NCI-H1092 treated with DMSO at 0.1 percent for 48 hours (cell line): Measurements from ENCODE around the gene IGF1R.

Experiments used
- DNase-seq: peaks from one replicate; lab custom pipeline; 2025; lab: John Stamatoyannopoulos, UW

IGF1R gene

GRCh38 chr15:98860281-98861041 lies 212.1 kb downstream of the IGF1R start:
- DNase-seq = no peak

GRCh38 chr15:98861188-98861587 lies 212.8 kb downstream of the IGF1R start:
- no peak for DNase-seq

GRCh38 chr15:98863983-98864382 lies 215.6 kb downstream of the IGF1R start:
- no peak for DNase-seq

GRCh38 chr15:98865397-98866339 lies 217.3 kb downstream of the IGF1R start:
- DNase-seq = no peak

GRCh38 chr15:98866511-98866910 lies 218.2 kb downstream of the IGF1R start:
- no peak for DNase-seq

- no peak for DNase-seq
These were observed 220.2 kb downstream of the IGF1R start for GRCh38 chr15:98868564-98868963.

GRCh38 chr15:98870788-98871187 lies 222.4 kb downstream of the IGF1R start:
- no peak for DNase-seq

GRCh38 chr15:98872774-98873173 lies 224.4 kb downstream of the IGF1R start:
- DNase-seq = no peak

- DNase-seq = no peak
These were observed 225.3 kb downstream of the IGF1R start for GRCh38 chr15:98873441-98874218.

- DNase-seq = no peak
These were observed 226.0 kb downstream of the IGF1R start for GRCh38 chr15:98874370-98874769.

- no peak for DNase-seq
These were observed 226.4 kb downstream of the IGF1R start for GRCh38 chr15:98874773-98875172.

- no peak for DNase-seq
These were observed 227.0 kb downstream of the IGF1R start for GRCh38 chr15:98875309-98875708.

GRCh38 chr15:98876451-98877369 lies 228.4 kb downstream of the IGF1R start:
- no peak for DNase-seq

- no peak for DNase-seq
These were observed 229.8 kb downstream of the IGF1R start for GRCh38 chr15:98878172-98878571.

GRCh38 chr15:98878862-98879261 lies 230.5 kb downstream of the IGF1R start:
- DNase-seq = no peak

- DNase-seq = peak; percentile 41
These were observed 233.5 kb downstream of the IGF1R start for GRCh38 chr15:98881526-98882520.

GRCh38 chr15:98883478-98883877 lies 235.1 kb downstream of the IGF1R start:
- DNase-seq = no peak

GRCh38 chr15:98884894-98885293 lies 236.6 kb downstream of the IGF1R start:
- peak; percentile 36 for DNase-seq

GRCh38 chr15:98887976-98888375 lies 239.6 kb downstream of the IGF1R start:
- DNase-seq = no peak
